Measurements from ENCODE around the gene GSE1. TPM values are rescaled to one million over a fixed set of nuclear protein-coding genes. Genes with fewer than 3 reads are reported as not detected.
A peak's percentile ranks its signal among the peaks of the same experiment; 100 is the strongest.

The GSE1 gene
- total and polyA plus RNA-seq, 2 of the 13 experiments (the other 11 are each of a cell fraction or from before 2014, with no cell fraction given), result 16.1 to 31.2 TPM

GRCh38 chr16:85611444-85612190, 1.5 kb upstream of the GSE1 start:
- Histone ChIP-seq H3K36me3 (replicated peaks in 1 of 2; ENCODE audit: control insufficient read depth in 1 of 2, insufficient read depth in 2 of 2, low read length in 2 of 2) (peaks cover 5% of the 10 kb centered on the region in 2 experiments), H3K27me3 (ENCODE audit: control insufficient read depth in 1 of 2, insufficient read depth in 2 of 2, low read length in 2 of 2) (no peaks in the 10 kb centered on the region), H3K27ac (ENCODE audit: extremely low read length, insufficient read depth, low read length) (peak overlapping the region; percentile 84), H3K9ac (ENCODE audit: insufficient read depth, low read depth, low read length) (peak overlapping the region; percentile 78), H3K4me1 (ENCODE audit: insufficient read depth, low read length) (peaks cover 34% of the 10 kb centered on the region), H3K4me3 (replicated peaks in 1 of 3; ENCODE audit: insufficient read depth in 1 of 3, low read depth in 2 of 3, low read length in 3 of 3) (peak overlapping the region; percentile 70 to 82 (median 76)), H4K20me1 (ENCODE audit: insufficient read depth, low read length) (peaks cover 43% of the 10 kb centered on the region), H2AFZ (ENCODE audit: low read length) (no peak overlapping the region), H3K4me2 (ENCODE audit: low read depth, low read length) (peak overlapping the region; percentile 92), H3K79me2 (ENCODE audit: insufficient read depth, low read length) (peaks cover 26% of the 10 kb centered on the region), H3K9me3 (ENCODE audit: low read length) (no peaks in the 10 kb centered on the region)
- BruUV-seq (replicated peaks), result no TSS peak
- intact Hi-C loops (cut with micrococcal nuclease; ENCODE audit: unreplicated experiment) (loop anchor here (2.0 to 10.0 kb wide), 5 partner anchors 55 to 217 kb away; no protein-coding TSS in a partner anchor), in situ Hi-C loops (cut with HindIII; ENCODE audit: extremely low pct_ligation_motif_present, low pct_unique_long_range_greater_than_20kb) (no loop called here)
- FAIRE-seq, result no peak
- DNase-seq (ENCODE audit: low spot score), result peak; percentile 67
- CTCF ChIA-PET (ENCODE audit: low intra/inter-chr PET ratio, low total read pairs), result interaction anchor here (1.1 to 5.1 kb wide), 6 partner anchors 120 to 242 kb away, joined by 3 to 93 read pairs (median 10); no protein-coding TSS in a partner anchor
- WGBS (ENCODE audit: low lambda C conversion rate), result 3% methylated on average over 30 of the region's 84 CpGs
- POLR2A ChIA-PET, result interaction anchor here (0.6 to 3.7 kb wide), 18 partner anchors 11 to 322 kb away, joined by 3 to 34 read pairs (median 6); no protein-coding TSS in a partner anchor
- ATAC-seq, result peak; percentile 12
- TF ChIP-seq, protein P1, sequence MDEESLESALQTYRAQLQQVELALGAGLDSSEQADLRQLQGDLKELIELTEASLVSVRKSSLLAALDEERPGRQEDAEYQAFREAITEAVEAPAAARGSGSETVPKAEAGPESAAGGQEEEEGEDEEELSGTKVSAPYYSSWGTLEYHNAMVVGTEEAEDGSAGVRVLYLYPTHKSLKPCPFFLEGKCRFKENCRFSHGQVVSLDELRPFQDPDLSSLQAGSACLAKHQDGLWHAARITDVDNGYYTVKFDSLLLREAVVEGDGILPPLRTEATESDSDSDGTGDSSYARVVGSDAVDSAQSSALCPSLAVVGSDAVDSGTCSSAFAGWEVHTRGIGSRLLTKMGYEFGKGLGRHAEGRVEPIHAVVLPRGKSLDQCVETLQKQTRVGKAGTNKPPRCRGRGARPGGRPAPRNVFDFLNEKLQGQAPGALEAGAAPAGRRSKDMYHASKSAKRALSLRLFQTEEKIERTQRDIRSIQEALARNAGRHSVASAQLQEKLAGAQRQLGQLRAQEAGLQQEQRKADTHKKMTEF (CRISPR knock-in tag; IDR thresholded peaks at IDR 0.05), result no peak
- no peak for TF ChIP-seq BRD4 (CRISPR knock-in tag; IDR thresholded peaks at IDR 0.05)
- TF ChIP-seq, protein P2, sequence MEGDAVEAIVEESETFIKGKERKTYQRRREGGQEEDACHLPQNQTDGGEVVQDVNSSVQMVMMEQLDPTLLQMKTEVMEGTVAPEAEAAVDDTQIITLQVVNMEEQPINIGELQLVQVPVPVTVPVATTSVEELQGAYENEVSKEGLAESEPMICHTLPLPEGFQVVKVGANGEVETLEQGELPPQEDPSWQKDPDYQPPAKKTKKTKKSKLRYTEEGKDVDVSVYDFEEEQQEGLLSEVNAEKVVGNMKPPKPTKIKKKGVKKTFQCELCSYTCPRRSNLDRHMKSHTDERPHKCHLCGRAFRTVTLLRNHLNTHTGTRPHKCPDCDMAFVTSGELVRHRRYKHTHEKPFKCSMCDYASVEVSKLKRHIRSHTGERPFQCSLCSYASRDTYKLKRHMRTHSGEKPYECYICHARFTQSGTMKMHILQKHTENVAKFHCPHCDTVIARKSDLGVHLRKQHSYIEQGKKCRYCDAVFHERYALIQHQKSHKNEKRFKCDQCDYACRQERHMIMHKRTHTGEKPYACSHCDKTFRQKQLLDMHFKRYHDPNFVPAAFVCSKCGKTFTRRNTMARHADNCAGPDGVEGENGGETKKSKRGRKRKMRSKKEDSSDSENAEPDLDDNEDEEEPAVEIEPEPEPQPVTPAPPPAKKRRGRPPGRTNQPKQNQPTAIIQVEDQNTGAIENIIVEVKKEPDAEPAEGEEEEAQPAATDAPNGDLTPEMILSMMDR (CRISPR knock-in tag; IDR thresholded peaks at IDR 0.05), result peak; percentile 10; the same call in 1 of the 2 replicates
- TF ChIP-seq ZMYM3 (CRISPR knock-in tag; IDR thresholded peaks at IDR 0.05), result no peak
- peak; percentile 62 for TF ChIP-seq POLR2G (IDR thresholded peaks at IDR 0.05; ENCODE audit: low read depth, low read length)
- TF ChIP-seq RNF2 (conservative IDR thresholded peaks at IDR 0.05; ENCODE audit: low read depth), result no peak
- TF ChIP-seq, protein P3, sequence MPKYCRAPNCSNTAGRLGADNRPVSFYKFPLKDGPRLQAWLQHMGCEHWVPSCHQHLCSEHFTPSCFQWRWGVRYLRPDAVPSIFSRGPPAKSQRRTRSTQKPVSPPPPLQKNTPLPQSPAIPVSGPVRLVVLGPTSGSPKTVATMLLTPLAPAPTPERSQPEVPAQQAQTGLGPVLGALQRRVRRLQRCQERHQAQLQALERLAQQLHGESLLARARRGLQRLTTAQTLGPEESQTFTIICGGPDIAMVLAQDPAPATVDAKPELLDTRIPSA (CRISPR knock-in tag; IDR thresholded peaks at IDR 0.05; ENCODE audit: borderline replicate concordance), result 0 out of 2 replicates have a peak, but pooled peaks have one; percentile 24
- TF ChIP-seq ZNF816 (CRISPR knock-in tag; IDR thresholded peaks at IDR 0.05; ENCODE audit: borderline replicate concordance), result no peak
- no peak for TF ChIP-seq ZNF644 (CRISPR knock-in tag; IDR thresholded peaks at IDR 0.05; ENCODE audit: low read depth)
- TF ChIP-seq POLR2AphosphoS5 (IDR thresholded peaks at IDR 0.05; ENCODE audit: low read depth, low read length), result peak; percentile 28; the same call in 1 of the 2 replicates
- 0 out of 2 replicates have a peak, but pooled peaks have one; percentile 33 for TF ChIP-seq ZFP36L1 (CRISPR knock-in tag; IDR thresholded peaks at IDR 0.05)
- TF ChIP-seq PHF21A (CRISPR knock-in tag; IDR thresholded peaks at IDR 0.05), result no peak; the same call in 1 of the 2 replicates
- TF ChIP-seq, protein P4, sequence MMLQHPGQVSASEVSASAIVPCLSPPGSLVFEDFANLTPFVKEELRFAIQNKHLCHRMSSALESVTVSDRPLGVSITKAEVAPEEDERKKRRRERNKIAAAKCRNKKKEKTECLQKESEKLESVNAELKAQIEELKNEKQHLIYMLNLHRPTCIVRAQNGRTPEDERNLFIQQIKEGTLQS (CRISPR knock-in tag; IDR thresholded peaks at IDR 0.05), result no peak
- no peak for TF ChIP-seq MTF2 (CRISPR knock-in tag; IDR thresholded peaks at IDR 0.05; ENCODE audit: borderline replicate concordance)
- TF ChIP-seq, protein P5, sequence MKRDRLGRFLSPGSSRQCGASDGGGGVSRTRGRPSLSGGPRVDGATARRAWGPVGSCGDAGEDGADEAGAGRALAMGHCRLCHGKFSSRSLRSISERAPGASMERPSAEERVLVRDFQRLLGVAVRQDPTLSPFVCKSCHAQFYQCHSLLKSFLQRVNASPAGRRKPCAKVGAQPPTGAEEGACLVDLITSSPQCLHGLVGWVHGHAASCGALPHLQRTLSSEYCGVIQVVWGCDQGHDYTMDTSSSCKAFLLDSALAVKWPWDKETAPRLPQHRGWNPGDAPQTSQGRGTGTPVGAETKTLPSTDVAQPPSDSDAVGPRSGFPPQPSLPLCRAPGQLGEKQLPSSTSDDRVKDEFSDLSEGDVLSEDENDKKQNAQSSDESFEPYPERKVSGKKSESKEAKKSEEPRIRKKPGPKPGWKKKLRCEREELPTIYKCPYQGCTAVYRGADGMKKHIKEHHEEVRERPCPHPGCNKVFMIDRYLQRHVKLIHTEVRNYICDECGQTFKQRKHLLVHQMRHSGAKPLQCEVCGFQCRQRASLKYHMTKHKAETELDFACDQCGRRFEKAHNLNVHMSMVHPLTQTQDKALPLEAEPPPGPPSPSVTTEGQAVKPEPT (CRISPR knock-in tag; IDR thresholded peaks at IDR 0.05; ENCODE audit: low read depth), result no peak
- peak; percentile 74 for TF ChIP-seq AGO2 (optimal IDR thresholded peaks at IDR 0.05; ENCODE audit: low read depth, low read length)
